GM18867 (cell line): Measurements from ENCODE around the gene SNAP25.

ENCODE experiments used
- ATAC-seq: cut with Tn5 transposase; IDR thresholded peaks from one replicate; pipeline ENCODE4 v1.9.1; 2021; ENCODE audit warnings: mild to moderate bottlenecking, moderate library complexity; ENCODE audit not compliant: unreplicated experiment

Gene SNAP25

DNA sequence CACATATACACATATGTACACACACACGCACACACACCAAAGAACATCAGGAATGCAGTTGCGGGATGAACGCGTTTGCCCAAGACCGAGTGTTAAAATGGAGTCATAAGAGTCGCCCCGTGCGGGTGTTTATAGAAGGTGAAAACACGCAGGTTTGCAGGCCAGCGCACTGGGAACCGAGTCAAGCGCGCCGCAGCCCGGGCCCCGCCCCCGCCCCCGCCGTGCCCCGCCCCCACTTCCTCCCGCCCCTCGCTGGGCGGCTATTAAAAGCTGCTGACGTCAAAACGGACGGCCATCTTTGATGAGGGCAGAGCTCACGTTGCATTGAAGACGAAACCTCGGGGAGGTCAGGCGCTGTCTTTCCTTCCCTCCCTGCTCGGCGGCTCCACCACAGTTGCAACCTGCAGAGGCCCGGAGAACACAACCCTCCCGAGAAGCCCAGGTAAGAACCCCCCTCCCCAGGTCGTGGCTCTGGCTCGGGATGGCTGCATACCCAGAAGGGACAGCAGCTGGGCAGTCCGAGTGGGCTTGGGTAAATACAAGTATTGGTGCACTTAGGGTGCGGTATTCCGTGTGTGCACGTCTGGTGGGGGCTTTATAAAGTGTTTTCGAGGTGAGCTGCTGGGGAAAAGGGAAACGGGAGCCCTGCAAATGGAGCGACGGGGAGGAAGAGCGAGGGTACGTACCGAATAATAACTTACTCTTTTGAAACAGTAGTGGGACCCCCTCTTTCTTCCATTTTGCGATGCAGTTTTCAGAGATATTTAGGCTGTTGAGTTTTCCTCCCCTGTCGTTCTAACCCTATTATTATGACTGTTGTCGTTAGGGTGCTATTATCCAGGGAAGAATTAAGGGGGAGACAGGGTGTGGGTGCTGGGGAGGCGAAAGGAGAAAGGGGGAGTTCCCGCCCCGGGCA lies at the start of gene SNAP25:
Gene SNAP25 (plus strand): TSS at position 295 of the 916 bp plus-strand sequence. CDS start 56,662 bp downstream, outside the sequence.
- ATAC-seq, result no peak

DNA sequence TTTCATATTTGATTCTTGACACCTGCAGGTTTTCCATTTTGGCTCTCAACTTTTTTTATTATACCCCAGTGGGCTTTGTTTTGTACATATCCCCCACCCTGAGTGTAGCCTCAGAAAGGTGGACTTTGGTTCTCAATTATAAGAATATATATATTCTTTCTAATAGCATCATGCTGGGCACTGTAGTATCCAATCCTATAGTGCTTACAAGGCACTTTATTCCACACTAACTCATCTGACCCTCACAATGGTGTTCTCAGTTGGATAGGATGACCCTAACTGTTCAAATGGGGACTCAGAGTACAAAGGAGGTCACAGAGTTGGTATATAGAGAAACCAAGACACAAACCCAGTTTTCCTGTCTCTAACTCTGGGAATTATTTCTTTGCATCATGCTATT lies 48.9 kb upstream of the SNAP25 start:
- ATAC-seq, result no peak

DNA sequence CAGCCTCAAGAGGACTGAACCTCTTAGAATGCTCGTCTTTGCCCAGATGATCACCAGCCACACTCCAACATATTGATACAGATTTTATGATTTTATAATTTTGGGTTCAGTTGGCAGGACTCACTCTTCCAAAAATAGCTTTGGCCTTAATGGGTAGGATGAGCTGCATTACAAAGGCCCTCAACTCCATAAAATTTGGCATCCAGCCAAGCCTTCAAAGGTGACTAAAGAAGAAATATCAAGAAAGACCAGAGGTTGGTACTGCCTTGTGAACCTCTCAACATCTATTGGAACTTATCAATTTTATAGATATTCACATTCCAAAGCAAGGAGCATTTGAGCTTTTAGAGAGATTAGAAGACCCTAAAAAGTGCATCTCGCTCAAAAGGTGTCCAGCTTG lies 48.4 kb upstream of the SNAP25 start:
- ATAC-seq, result no peak

GRCh38 chr20:10171864-10172751 lies 46.5 kb upstream of the SNAP25 start:
- no peak for ATAC-seq

GRCh38 chr20:10172998-10173655 lies 45.5 kb upstream of the SNAP25 start:
- ATAC-seq, result no peak

DNA sequence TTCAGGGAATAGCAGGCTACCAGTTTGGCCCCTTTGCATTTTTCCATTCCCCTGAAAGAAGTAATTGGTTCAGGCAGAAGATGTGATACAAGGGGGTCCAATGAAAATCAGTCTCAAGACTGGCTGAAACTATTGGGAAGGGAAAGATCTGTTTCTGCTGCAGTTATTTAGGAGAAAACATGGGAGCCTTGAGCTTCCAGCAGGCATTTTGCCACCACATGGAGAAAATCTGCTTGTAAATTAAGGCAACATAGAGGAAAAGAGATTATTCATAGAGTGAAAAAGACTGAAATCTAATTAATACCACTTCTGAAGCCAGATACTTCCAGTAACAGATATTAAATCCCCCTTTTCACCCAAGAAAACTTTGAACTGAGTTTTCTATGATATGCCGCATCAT lies 44.2 kb upstream of the SNAP25 start:
- ATAC-seq, result no peak

GRCh38 chr20:10177326-10177725 lies 41.3 kb upstream of the SNAP25 start:
- ATAC-seq, result no peak

- ATAC-seq, result no peak
Observed at GRCh38 chr20:10178091-10178490, 40.5 kb upstream of the SNAP25 start.

- ATAC-seq, result no peak
Observed at GRCh38 chr20:10178727-10179313, 39.8 kb upstream of the SNAP25 start.

DNA sequence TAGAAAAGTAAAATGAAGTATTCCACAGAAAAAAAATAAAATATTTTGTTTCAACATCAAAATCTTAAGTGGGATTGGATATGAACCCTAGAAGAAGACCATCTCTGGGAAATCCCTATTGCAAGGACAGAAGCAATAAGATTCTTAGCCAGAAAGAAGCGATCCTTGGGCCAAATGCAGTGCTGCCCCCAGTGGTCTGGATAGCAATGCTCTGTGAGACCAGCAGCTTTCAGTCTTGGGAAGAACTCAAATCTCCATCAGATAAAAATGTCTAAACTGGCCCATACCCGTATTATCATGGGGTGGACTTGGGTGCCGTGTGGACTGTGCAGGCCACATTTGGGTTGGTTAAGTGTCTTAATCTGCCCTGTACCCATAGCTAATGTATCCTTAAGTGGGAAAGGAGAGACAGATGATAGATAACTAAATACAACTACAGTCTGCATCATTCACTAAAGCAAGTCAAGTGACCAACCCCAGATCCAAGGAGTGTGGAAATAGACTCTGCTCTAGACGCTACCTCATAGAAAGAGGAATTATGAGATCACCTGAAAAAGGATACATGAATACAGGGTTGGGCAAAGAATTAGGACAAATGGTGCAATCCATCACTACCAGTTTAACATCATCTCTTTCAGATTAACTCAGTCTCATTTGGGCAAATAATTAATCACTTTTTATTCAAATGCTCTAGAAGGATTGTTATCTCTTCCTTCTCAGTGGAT lies 38.9 kb upstream of the SNAP25 start:
- no peak for ATAC-seq

DNA sequence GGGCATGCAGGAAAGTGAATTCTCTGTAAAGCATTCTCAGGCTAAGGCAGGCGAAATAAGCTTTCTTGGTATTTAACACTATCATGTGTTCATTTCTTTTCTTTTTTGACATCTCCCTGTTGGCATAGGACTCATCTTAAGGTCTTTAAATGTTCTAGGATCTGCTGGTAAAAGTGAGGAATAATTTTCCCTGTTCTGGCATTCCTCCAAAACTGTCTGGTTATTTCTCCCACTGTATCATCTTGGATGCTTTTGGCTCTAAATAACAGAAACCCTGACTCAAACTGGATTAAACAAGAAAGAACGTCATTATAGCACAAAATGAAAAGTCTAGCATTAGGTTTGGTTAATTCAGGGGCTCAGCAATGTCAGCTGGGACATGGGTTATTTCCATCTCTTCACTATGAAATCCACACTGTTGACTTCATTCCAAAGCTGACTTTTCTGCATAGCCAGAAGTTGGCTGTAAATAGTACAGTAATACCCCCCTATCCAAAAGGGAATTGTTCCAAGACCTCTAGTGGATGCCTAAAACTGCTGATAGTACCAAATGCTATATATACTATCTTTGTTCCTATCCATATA lies 37.9 kb upstream of the SNAP25 start:
- no peak for ATAC-seq

DNA sequence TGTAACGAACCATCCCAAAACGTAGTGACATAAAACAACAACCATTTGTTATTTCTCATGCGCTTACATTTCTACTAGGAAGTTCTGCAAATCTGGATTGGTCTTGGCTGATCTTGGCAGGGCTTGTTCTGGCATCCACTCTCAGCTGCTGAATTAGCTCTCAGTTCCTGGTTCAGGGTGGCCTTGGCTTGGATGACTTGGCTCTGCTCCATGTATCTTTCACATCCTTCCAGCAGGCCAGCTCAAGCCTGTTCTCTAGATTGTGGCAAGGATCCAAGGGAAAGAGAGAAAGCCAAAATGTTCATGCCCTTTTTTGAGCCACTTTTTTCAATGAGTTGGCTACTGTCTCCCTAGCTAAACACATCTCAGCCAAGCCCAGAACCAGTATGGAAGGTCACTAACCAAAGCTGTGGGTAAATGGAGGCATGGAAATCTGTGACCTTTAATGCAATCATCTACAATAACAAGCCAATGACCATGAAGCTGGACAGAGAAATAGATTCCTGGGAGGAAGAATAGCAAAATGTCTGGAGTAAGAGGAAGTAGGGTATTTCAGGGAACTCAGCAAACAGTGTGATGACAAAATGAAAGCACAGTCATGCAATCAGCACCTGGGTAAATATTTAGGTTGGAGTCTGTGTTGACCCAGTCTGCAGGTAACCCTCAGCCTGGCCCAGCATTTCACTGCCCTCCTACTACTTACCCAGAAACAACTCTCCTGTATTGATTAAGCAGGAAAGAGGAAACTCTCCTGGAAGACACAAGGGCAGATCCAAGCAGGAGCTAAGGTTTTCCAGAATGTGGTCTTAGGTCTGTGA lies 32.7 kb upstream of the SNAP25 start:
- ATAC-seq, result no peak

GRCh38 chr20:10190456-10190855 lies 28.2 kb upstream of the SNAP25 start:
- no peak for ATAC-seq

- ATAC-seq, result no peak
Observed at GRCh38 chr20:10192171-10192570, 26.5 kb upstream of the SNAP25 start.

- no peak for ATAC-seq
Observed at GRCh38 chr20:10194166-10194565, 24.5 kb upstream of the SNAP25 start.

DNA sequence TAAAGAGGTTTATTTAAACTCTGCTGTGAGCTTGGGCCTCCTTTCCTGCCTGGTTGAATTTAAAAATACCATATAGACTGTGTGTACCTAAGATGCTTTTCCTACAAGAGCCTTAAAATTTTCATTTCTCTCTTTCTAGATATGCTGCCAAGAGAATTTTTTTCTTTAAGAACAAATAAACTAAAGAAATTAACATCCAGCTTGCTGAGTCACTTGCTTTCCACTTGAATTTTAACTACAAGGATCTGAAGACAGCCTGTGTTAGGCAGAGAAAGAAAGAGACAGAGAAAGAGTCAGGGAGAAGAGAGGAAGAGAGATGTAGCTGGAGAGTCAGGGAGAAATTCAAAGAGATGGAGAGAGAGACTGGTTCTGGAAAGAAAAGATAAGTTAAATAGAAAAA lies 18.3 kb upstream of the SNAP25 start:
- no peak for ATAC-seq

GRCh38 chr20:10201321-10201870 lies 17.2 kb upstream of the SNAP25 start:
- ATAC-seq, result no peak

DNA sequence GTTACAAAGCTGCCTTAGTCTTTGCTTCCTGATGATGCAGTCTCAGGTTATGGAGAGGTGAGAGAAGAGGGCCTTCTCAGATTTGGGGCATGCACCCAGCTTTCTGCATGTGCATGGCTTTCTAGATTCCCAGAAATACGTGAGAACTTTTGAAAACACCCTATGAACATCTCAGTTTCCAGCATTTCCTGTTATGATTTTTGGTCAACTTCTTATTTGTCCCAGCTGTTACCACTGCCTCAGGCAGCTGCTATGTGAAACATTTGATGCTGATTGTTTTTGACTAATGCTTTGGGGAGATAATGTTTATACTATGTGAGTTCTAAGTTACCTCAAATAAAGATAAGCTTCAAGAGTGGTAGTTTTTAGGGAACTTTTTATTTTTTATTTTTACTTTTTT lies 9.5 kb upstream of the SNAP25 start:
- ATAC-seq, result no peak

DNA sequence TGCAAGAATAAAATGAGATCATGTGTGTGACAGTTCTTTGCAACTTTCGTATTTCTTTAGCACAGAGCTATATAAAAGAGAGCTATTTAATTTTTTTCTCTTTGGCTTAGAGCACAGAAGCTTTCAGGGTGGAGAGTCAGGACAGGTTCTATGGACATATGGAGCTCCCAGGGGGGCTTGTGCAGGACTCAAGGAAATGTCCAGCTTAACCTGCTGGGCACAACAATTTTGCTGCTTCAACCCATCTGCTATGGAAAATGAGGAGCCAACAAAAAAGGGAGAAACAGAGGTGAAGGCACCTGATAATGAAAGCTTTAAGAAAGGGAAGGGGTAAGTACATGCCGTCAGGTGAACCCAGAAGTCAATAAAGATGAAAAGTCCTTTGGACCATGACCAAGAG lies 5.1 kb upstream of the SNAP25 start:
- ATAC-seq, result no peak
